Vagina (tissue), 2 donors: Measurements from ENCODE around the gene MTAP. TPM values are rescaled to one million over a fixed set of nuclear protein-coding genes. Genes with fewer than 3 reads are reported as not detected.

ENCODE experiments used
- DNase-seq, 2 donors: peaks; one replicate each; pipeline ENCODE4 v3.0.0-alpha.2; 2017; ENCODE audit errors: extremely low spot score in 2 of 2
- H3K27ac ChIP-seq: fragments of 200-600 bp; sonication (generic); one replicate; pipeline ENCODE4 v1.5.1; 2019
- H3K27me3 ChIP-seq: fragments of 200-600 bp; sonication (generic); one replicate; pipeline ENCODE4 v1.5.1; 2019
- H3K36me3 ChIP-seq, 2 donors: fragments of 200-600 bp; sonication (generic); one replicate each; pipeline ENCODE4 v1.5.1; 2017 to 2019
- H3K4me1 ChIP-seq: fragments of 200-600 bp; sonication (generic); one replicate; pipeline ENCODE4 v1.5.1; 2019
- H3K4me3 ChIP-seq, 2 donors: fragments of 200-600 bp; sonication (generic); 1 replicate in 1 of 2; 2 replicates in 1 of 2; pipeline ENCODE4 v1.5.1; 2016 to 2019
- H3K9me3 ChIP-seq: fragments of 200-600 bp; sonication (generic); one replicate; pipeline ENCODE4 v1.5.1; 2019
- POLR2A ChIP-seq, 2 donors: fragments of 450-650 bp; IDR thresholded peaks; one replicate each; pipeline ENCODE4 v1.6.1; 2017; ENCODE audit warnings: antibody characterized with exemption in 2 of 2, mild to moderate bottlenecking in 2 of 2, moderate library complexity in 2 of 2
- POLR2AphosphoS5 ChIP-seq, 2 donors: sonication (generic); formaldehyde crosslinking; IDR thresholded peaks; one replicate each; pipeline ENCODE4 v1.9.0; 2017; ENCODE audit warnings: antibody characterized with exemption in 2 of 2, mild to moderate bottlenecking in 2 of 2, low read depth in 1 of 2; ENCODE audit not compliant: insufficient read depth in 1 of 2
- intact Hi-C: fragments of 100-400 bp; cut with DNase I; formaldehyde crosslinking; loops from one replicate; pipeline ENCODE4 v1.15.1; 2023
- total RNA-seq: library from RNA; depleted of rRNA; stranded (reverse); fragments of >200 nt; gene quantifications from one replicate; pipeline ENCODE4 v1.2.3, GENCODE V29; 2016
- TF ChIP-seq, protein P1 (sequence below), 3 experiments: fragments of 450-650 bp in 2 of 3; fragments of 200-600 bp in 1 of 3; sonication (generic) in 1 of 3; IDR thresholded peaks; one replicate each; pipeline ENCODE4 v1.5.1; 2017 to 2019; ENCODE audit warnings: antibody characterized with exemption in 3 of 3, mild to moderate bottlenecking in 2 of 3, moderate library complexity in 2 of 3

The MTAP gene
- total RNA-seq, 1 donor from 2014 or later, result 19.9 TPM

DNA sequence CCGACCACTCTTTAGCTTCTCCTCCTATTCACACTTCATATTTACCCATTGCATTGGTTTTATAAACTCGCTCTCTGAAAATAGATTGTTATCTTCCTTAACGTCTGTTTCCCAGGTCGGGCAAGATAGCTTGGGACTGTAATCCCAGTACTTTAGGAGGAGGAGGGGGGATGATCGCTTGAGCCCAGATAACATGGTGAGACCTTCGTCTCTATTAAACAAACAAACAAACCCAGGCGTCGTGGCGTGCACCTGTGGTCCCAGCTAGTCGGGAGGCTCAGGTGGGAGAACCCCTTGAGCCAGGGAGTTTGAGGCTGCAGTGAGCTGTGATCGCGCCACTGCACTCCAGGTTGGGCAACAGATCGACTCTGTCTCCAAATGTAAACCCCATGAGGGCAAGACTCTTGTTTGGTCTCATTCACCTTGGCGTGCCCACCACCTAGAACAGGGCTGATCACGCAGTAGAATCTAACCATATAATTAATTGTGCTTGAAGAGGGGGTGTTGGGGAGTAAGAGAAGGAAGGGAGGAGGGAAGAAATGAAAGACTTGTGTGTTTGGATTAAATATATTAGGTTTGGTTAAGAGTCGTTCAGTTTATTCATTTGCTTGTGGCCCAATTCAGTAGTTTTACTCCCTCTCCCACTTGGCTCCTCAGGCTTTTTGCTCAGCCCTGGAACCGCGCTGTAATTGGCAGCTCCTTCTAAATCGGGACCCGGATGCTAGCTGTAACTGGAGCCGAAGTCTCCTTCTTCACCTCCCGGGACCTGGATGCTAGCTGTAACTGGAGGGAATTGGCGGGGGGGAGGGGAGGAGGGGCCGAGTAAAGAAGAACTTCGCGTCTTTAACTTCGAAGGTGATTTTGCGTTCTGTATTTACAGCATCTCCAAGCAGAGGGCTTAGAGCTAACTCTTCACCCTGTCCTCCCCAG lies 166.8 kb downstream of the MTAP start:
- H3K27me3 ChIP-seq, result peaks cover 22% of the 10 kb centered on the region
- no peaks in the 10 kb centered on the region for H3K36me3 ChIP-seq
- intact Hi-C loops, result no loop called here
- no peak overlapping the region for H3K4me3 ChIP-seq
- H3K9me3 ChIP-seq, result no peaks in the 10 kb centered on the region
- DNase-seq, result no peak
- H3K27ac ChIP-seq, result no peak overlapping the region
- H3K4me1 ChIP-seq, result peaks cover 15% of the 10 kb centered on the region
- TF ChIP-seq, protein P1, sequence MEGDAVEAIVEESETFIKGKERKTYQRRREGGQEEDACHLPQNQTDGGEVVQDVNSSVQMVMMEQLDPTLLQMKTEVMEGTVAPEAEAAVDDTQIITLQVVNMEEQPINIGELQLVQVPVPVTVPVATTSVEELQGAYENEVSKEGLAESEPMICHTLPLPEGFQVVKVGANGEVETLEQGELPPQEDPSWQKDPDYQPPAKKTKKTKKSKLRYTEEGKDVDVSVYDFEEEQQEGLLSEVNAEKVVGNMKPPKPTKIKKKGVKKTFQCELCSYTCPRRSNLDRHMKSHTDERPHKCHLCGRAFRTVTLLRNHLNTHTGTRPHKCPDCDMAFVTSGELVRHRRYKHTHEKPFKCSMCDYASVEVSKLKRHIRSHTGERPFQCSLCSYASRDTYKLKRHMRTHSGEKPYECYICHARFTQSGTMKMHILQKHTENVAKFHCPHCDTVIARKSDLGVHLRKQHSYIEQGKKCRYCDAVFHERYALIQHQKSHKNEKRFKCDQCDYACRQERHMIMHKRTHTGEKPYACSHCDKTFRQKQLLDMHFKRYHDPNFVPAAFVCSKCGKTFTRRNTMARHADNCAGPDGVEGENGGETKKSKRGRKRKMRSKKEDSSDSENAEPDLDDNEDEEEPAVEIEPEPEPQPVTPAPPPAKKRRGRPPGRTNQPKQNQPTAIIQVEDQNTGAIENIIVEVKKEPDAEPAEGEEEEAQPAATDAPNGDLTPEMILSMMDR (IDR thresholded peaks at IDR 0.05), result no peak
- no peak for TF ChIP-seq POLR2AphosphoS5 (IDR thresholded peaks at IDR 0.05; ENCODE audit: insufficient read depth in 1 of 2, low read depth in 1 of 2)
- no peak for TF ChIP-seq POLR2A (IDR thresholded peaks at IDR 0.05)

DNA sequence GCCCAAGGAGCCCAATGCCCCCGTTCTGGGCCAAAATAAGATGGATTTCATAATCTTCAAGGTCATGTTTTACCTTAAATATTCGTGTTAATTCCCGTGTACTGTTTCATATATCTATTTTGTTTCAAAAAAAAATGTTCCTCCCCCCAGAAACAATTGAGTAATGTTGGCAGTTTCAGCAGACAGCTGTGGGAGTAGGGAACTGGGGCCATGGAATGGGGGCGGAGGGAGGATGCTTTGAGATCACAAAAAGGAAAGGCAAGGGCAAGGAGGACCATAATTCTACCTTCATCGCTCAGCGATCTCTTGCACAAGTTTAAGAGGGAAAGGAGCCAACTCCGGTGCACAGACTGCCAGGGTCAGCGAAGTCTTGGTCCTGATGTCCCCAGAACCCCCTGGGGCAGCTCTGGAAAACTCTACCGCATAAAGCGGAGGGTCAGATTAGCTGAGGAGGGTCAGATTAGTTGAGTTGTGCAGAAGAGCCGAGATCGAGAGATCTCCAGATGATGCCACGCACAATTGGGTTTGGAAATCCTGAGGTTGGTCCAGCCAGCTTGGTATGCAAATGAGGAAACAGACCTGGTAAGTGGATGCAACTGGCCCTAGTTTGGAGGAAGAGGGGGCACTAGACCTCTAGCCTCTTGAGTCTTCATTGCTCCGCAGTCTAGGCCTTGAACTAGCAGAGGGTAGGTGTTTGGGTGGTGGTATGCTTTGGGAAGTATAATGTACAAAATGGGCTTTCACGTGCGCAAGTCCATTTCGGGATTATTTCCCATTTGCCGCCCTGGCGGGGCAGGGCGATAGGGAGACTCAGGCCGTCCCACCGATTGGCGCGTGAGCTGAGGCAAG lies 167.7 kb downstream of the MTAP start:
- H3K4me1 ChIP-seq, result peaks cover 17% of the 10 kb centered on the region
- no peaks in the 10 kb centered on the region for H3K36me3 ChIP-seq
- H3K4me3 ChIP-seq, result no peak overlapping the region
- intact Hi-C loops, result no loop called here
- no peak overlapping the region for H3K27ac ChIP-seq
- DNase-seq, result no peak
- H3K9me3 ChIP-seq, result no peaks in the 10 kb centered on the region
- TF ChIP-seq POLR2AphosphoS5 (IDR thresholded peaks at IDR 0.05; ENCODE audit: insufficient read depth in 1 of 2, low read depth in 1 of 2) (no peak), POLR2A (IDR thresholded peaks at IDR 0.05) (no peak)
- TF ChIP-seq, protein P1 (IDR thresholded peaks at IDR 0.05), result no peak
- H3K27me3 ChIP-seq, result peaks cover 26% of the 10 kb centered on the region

DNA sequence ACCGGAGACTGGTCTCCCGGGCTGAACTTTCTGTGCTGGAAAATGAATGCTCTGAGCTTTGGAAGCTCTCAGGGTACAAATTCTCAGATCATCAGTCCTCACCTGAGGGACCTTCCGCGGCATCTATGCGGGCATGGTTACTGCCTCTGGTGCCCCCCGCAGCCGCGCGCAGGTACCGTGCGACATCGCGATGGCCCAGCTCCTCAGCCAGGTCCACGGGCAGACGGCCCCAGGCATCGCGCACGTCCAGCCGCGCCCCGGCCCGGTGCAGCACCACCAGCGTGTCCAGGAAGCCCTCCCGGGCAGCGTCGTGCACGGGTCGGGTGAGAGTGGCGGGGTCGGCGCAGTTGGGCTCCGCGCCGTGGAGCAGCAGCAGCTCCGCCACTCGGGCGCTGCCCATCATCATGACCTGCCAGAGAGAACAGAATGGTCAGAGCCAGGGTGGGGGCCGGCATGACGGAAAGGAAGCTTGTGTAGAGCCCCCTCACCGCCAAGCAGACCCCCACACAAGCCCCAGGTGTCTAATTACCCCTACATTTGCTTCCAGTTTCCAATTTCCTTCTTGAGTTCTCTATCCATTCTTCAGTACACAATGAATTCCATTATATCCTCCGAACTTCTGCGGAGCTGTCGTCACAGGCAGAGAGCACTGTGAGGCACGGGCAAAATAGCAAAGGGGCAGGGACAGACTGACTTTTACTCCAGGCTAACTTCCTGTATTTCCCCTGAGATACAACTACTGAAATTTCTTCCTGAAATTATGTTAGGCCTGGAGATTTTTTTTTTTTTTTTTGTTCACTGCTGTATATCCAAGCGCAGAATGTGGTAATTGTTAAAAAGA lies 168.6 kb downstream of the MTAP start:
- H3K27ac ChIP-seq, result no peak overlapping the region
- no peaks in the 10 kb centered on the region for H3K9me3 ChIP-seq
- no peak for DNase-seq
- H3K4me3 ChIP-seq, result no peak overlapping the region
- TF ChIP-seq, protein P1 (IDR thresholded peaks at IDR 0.05), result no peak
- TF ChIP-seq POLR2A (IDR thresholded peaks at IDR 0.05) (no peak), POLR2AphosphoS5 (IDR thresholded peaks at IDR 0.05; ENCODE audit: insufficient read depth in 1 of 2, low read depth in 1 of 2) (no peak)
- peaks cover 26% of the 10 kb centered on the region for H3K27me3 ChIP-seq
- no peaks in the 10 kb centered on the region for H3K36me3 ChIP-seq
- intact Hi-C loops, result no loop called here
- peaks cover 17% of the 10 kb centered on the region for H3K4me1 ChIP-seq

DNA sequence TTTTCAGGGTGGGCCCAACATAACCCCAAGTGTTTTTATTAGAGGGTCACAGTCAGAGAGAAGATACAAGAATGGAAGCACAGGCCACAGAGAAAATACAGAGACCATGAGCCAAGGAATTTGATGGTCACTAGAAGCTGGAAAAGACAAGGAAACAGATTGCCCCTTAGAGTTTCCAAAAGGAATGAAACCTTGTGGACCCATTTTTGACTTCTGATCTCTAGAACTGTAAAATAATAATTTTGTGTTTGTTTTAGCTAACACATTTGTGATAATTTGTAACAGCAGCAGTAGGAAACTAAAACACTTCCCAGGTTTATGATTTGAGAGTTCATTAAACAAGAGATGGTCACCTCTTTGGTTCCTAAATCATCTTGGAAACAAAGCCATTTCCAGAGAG lies 169.9 kb downstream of the MTAP start:
- TF ChIP-seq POLR2A (IDR thresholded peaks at IDR 0.05), result no peak
- TF ChIP-seq, protein P1 (IDR thresholded peaks at IDR 0.05), result no peak
- TF ChIP-seq POLR2AphosphoS5 (IDR thresholded peaks at IDR 0.05; ENCODE audit: insufficient read depth in 1 of 2, low read depth in 1 of 2), result no peak
- H3K4me3 ChIP-seq, result no peak overlapping the region
- H3K36me3 ChIP-seq, result no peaks in the 10 kb centered on the region
- peaks cover 26% of the 10 kb centered on the region for H3K27me3 ChIP-seq
- DNase-seq, result no peak
- no peaks in the 10 kb centered on the region for H3K9me3 ChIP-seq
- H3K4me1 ChIP-seq, result peaks cover 17% of the 10 kb centered on the region
- no peak overlapping the region for H3K27ac ChIP-seq
- intact Hi-C loops, result no loop called here
